ENCODE measurements around the gene CST3.

Gene CST3

GRCh38 chr20:23654000-23654399 lies 16.2 kb upstream of the CST3 start:
- in situ Hi-C loops (cut with MboI; ENCODE audit: low sequenced_read_pairs, unreplicated experiment): no loop called here
- TF ChIP-seq CTCF (IDR thresholded peaks at IDR 0.05; ENCODE audit: borderline replicate concordance, control extremely low read depth, extremely low read depth, insufficient read depth, missing control alignments): no peak
- no peak for DNase-seq (ENCODE audit: low spot score)

GRCh38 chr20:23653400-23653938 lies 15.7 kb upstream of the CST3 start:
- TF ChIP-seq CTCF (IDR thresholded peaks at IDR 0.05; ENCODE audit: borderline replicate concordance, control extremely low read depth, extremely low read depth, insufficient read depth, missing control alignments): no peak
- in situ Hi-C loops (cut with MboI; ENCODE audit: low sequenced_read_pairs, unreplicated experiment): no loop called here
- no peak for DNase-seq (ENCODE audit: low spot score)

GRCh38 chr20:23652926-23653325 lies 15.2 kb upstream of the CST3 start:
- TF ChIP-seq CTCF (IDR thresholded peaks at IDR 0.05; ENCODE audit: borderline replicate concordance, control extremely low read depth, extremely low read depth, insufficient read depth, missing control alignments): no peak
- in situ Hi-C loops (cut with MboI; ENCODE audit: low sequenced_read_pairs, unreplicated experiment): no loop called here
- no peak for DNase-seq (ENCODE audit: low spot score)

GRCh38 chr20:23652371-23652770 lies 14.6 kb upstream of the CST3 start:
- DNase-seq (ENCODE audit: low spot score): no peak
- TF ChIP-seq CTCF (IDR thresholded peaks at IDR 0.05; ENCODE audit: borderline replicate concordance, control extremely low read depth, extremely low read depth, insufficient read depth, missing control alignments): no peak
- in situ Hi-C loops (cut with MboI; ENCODE audit: low sequenced_read_pairs, unreplicated experiment): no loop called here

GRCh38 chr20:23651117-23651516 lies 13.4 kb upstream of the CST3 start:
- DNase-seq (ENCODE audit: low spot score): no peak
- in situ Hi-C loops (cut with MboI; ENCODE audit: low sequenced_read_pairs, unreplicated experiment): no loop called here
- TF ChIP-seq CTCF (IDR thresholded peaks at IDR 0.05; ENCODE audit: borderline replicate concordance, control extremely low read depth, extremely low read depth, insufficient read depth, missing control alignments): no peak

GRCh38 chr20:23649830-23650417 lies 12.2 kb upstream of the CST3 start:
- TF ChIP-seq CTCF (IDR thresholded peaks at IDR 0.05; ENCODE audit: borderline replicate concordance, control extremely low read depth, extremely low read depth, insufficient read depth, missing control alignments): no peak

More at GRCh38 chr20:23649830-23650417, 12.2 kb upstream of the CST3 start:
- DNase-seq (ENCODE audit: low spot score): no peak
- in situ Hi-C loops (cut with MboI; ENCODE audit: low sequenced_read_pairs, unreplicated experiment): no loop called here

All from GM13976 (cell line).